Loucy (cell line): ENCODE results near the gene VSIG10L.

Experiments
- H2AFZ ChIP-seq: fragments of 200-600 bp; sonication (generic); 2 replicates; pipeline ENCODE4 v1.6.0; 2016; ENCODE audit warnings: antibody characterized with exemption, mild to moderate bottlenecking, low read length, moderate library complexity
- H3F3A ChIP-seq: fragments of 200-600 bp; 2 replicates; pipeline ENCODE4 v1.6.0; 2016; ENCODE audit warnings: antibody characterized with exemption, low read depth, mild to moderate bottlenecking
- H3K27me3 ChIP-seq: fragments of 200-600 bp; sonication (generic); 2 replicates; pipeline ENCODE4 v1.6.1; 2014; ENCODE audit warnings: low read length, mild to moderate bottlenecking; ENCODE audit not compliant: insufficient read depth, poor library complexity, severe bottlenecking
- H3K36me3 ChIP-seq: fragments of 200-600 bp; sonication (generic); 2 replicates; pipeline ENCODE4 v1.6.1; 2016; ENCODE audit warnings: low read length; ENCODE audit not compliant: insufficient read depth
- H3K4me1 ChIP-seq: fragments of 200-600 bp; sonication (generic); 2 replicates; pipeline ENCODE4 v1.5.1; 2014; ENCODE audit warnings: low read length, mild to moderate bottlenecking; ENCODE audit not compliant: insufficient read depth, poor library complexity, severe bottlenecking
- H3K4me2 ChIP-seq: fragments of 200-600 bp; sonication (generic); 2 replicates; pipeline ENCODE4 v1.6.0; 2014; ENCODE audit warnings: antibody characterized with exemption, low read length, low read depth, mild to moderate bottlenecking; ENCODE audit not compliant: poor library complexity, severe bottlenecking
- H3K4me3 ChIP-seq: fragments of 200-600 bp; sonication (generic); 2 replicates; pipeline ENCODE4 v1.5.1; 2014; ENCODE audit warnings: low read length, mild to moderate bottlenecking, mixed read lengths; ENCODE audit not compliant: poor library complexity, severe bottlenecking
- H3K79me2 ChIP-seq: fragments of 200-600 bp; sonication (generic); 2 replicates; pipeline ENCODE4 v1.6.1; 2014; ENCODE audit warnings: low read length; ENCODE audit not compliant: insufficient read depth
- H3K9ac ChIP-seq: fragments of 200-600 bp; sonication (generic); 2 replicates; pipeline ENCODE4 v1.6.0; 2014; ENCODE audit warnings: mild to moderate bottlenecking, low read depth, low read length, moderate library complexity; ENCODE audit not compliant: poor library complexity, severe bottlenecking
- H3K9me2 ChIP-seq: fragments of 200-600 bp; sonication (generic); replicated peaks from 2 replicates; pipeline ENCODE4 v1.6.1; 2016; ENCODE audit warnings: low read depth, low read length, mixed read lengths
- H3K9me3 ChIP-seq: fragments of 200-600 bp; sonication (generic); 2 replicates; pipeline ENCODE4 v1.6.1; 2014; ENCODE audit warnings: mild to moderate bottlenecking, antibody characterized with exemption, low read length, low read depth; ENCODE audit not compliant: insufficient read depth
- H4K20me1 ChIP-seq: fragments of 200-600 bp; sonication (generic); 2 replicates; pipeline ENCODE4 v1.6.0; 2014; ENCODE audit warnings: antibody characterized with exemption, low read length, mild to moderate bottlenecking; ENCODE audit not compliant: insufficient read depth, poor library complexity, severe bottlenecking
- CTCF ChIP-seq: fragments of 200-600 bp; sonication (generic); conservative IDR thresholded peaks from 2 replicates; pipeline ENCODE4 v1.5.1; 2014; ENCODE audit warnings: mild to moderate bottlenecking, antibody characterized with exemption, low read length
- EZH2phosphoT487 ChIP-seq: fragments of 200-600 bp; IDR thresholded peaks from 2 replicates; pipeline ENCODE4 v1.6.1; 2018; ENCODE audit warnings: antibody characterized with exemption, mild to moderate bottlenecking, moderate library complexity, borderline replicate concordance

VSIG10L gene

GRCh38 chr19:51354103-51354741, 12.3 kb upstream of the VSIG10L start:
- no peak overlapping the region for H2AFZ ChIP-seq
- no peaks in the 10 kb centered on the region for H3F3A ChIP-seq
- H3K9me3 ChIP-seq, result no peaks in the 10 kb centered on the region
- no peak for TF ChIP-seq EZH2phosphoT487
- TF ChIP-seq CTCF, result no peak
- peaks cover 5% of the 10 kb centered on the region for H3K4me1 ChIP-seq
- peak overlapping the region; percentile 33 for H3K4me2 ChIP-seq
- H3K9me2 ChIP-seq, result no peaks in the 10 kb centered on the region
- H3K9ac ChIP-seq, result peak overlapping the region; percentile 6
- no peaks in the 10 kb centered on the region for H3K27me3 ChIP-seq
- H3K36me3 ChIP-seq, result no peaks in the 10 kb centered on the region
- no peaks in the 10 kb centered on the region for H4K20me1 ChIP-seq
- H3K4me3 ChIP-seq, result no peak overlapping the region
- H3K79me2 ChIP-seq, result no peaks in the 10 kb centered on the region

GRCh38 chr19:51352783-51353360, 10.9 kb upstream of the VSIG10L start:
- Histone ChIP-seq H3K9me3 (no peaks in the 10 kb centered on the region), H3K9me2 (no peaks in the 10 kb centered on the region), H3K79me2 (no peaks in the 10 kb centered on the region), H3K4me3 (no peak overlapping the region), H3K9ac (no peak overlapping the region), H2AFZ (no peak overlapping the region), H3K4me2 (no peak overlapping the region), H3K36me3 (no peaks in the 10 kb centered on the region), H4K20me1 (no peaks in the 10 kb centered on the region), H3K4me1 (peaks cover 5% of the 10 kb centered on the region), H3K27me3 (no peaks in the 10 kb centered on the region), H3F3A (no peaks in the 10 kb centered on the region)
- TF ChIP-seq CTCF (no peak), EZH2phosphoT487 (no peak)

- no peaks in the 10 kb centered on the region for H3K36me3 ChIP-seq
These were observed 9.5 kb upstream of the VSIG10L start for GRCh38 chr19:51351266-51351990.

More at GRCh38 chr19:51351266-51351990, 9.5 kb upstream of the VSIG10L start:
- Histone ChIP-seq H3K4me1 (peaks cover 5% of the 10 kb centered on the region), H3K4me3 (no peak overlapping the region), H2AFZ (no peak overlapping the region), H3F3A (no peaks in the 10 kb centered on the region), H3K9me2 (no peaks in the 10 kb centered on the region), H3K4me2 (no peak overlapping the region), H3K9ac (no peak overlapping the region), H3K27me3 (no peaks in the 10 kb centered on the region), H3K9me3 (no peaks in the 10 kb centered on the region), H3K79me2 (no peaks in the 10 kb centered on the region), H4K20me1 (no peaks in the 10 kb centered on the region)
- no peak for TF ChIP-seq EZH2phosphoT487
- TF ChIP-seq CTCF, result no peak
